ENCODE measurements around the gene HMGN2. TPM values are rescaled to one million over a fixed set of nuclear protein-coding genes. Genes with fewer than 3 reads are reported as not detected.

Gene HMGN2
- total and polyA plus RNA-seq, 10 of the 15 experiments (the other 5 are each of a cell fraction or from before 2014, with no cell fraction given): 249 to 2,682 (median 694) TPM

- TF ChIP-seq ZBTB11 (CRISPR knock-in tag; IDR thresholded peaks at IDR 0.05) (no peak; the same call in 1 of the 2 replicates), NR2C1 (IDR thresholded peaks at IDR 0.05) (no peak), SMARCA5 (IDR thresholded peaks at IDR 0.05) (no peak), MYC (IDR thresholded peaks at IDR 0.05; ENCODE audit: insufficient read depth, insufficient read length, insufficient replicate concordance, low read length, severe bottlenecking) (no peak), BRCA1 (IDR thresholded peaks at IDR 0.05; ENCODE audit: low read depth, low read length) (no peak), MLLT1 (IDR thresholded peaks at IDR 0.05) (no peak), GABPA (IDR thresholded peaks at IDR 0.05; ENCODE audit: low read depth) (no peak), FOS (IDR thresholded peaks at IDR 0.05; ENCODE audit: borderline replicate concordance, extremely low read depth, insufficient read length) (no peak), MTA2 (IDR thresholded peaks at IDR 0.05; ENCODE audit: low read depth) (no peak), IKZF1 (conservative IDR thresholded peaks at IDR 0.05) (no peak; the same call in 1 of the 2 replicates), ZBTB33 (IDR thresholded peaks at IDR 0.05) (no peak), PAX8 (IDR thresholded peaks at IDR 0.05) (no peak), BCL3 (IDR thresholded peaks at IDR 0.05; ENCODE audit: borderline replicate concordance, insufficient read depth, low read depth, low read length, poor library complexity, severe bottlenecking) (peak; percentile 32), CREB1 (IDR thresholded peaks at IDR 0.05; ENCODE audit: low read depth) (no peak), CEBPB (IDR thresholded peaks at IDR 0.05; ENCODE audit: borderline replicate concordance in 1 of 2, low read depth in 2 of 2, low read length in 2 of 2) (no peak), IRF3 (IDR thresholded peaks at IDR 0.05) (no peak), USF1 (IDR thresholded peaks at IDR 0.05; ENCODE audit: borderline replicate concordance, extremely low read length, insufficient read depth, low read depth, low read length) (no peak), EGR1 (IDR thresholded peaks at IDR 0.05; ENCODE audit: borderline replicate concordance in 1 of 2, low read depth in 2 of 2, low read length in 2 of 2) (no peak)
Observed at GRCh38 chr1:26471498-26472319, 531 bp upstream of the HMGN2 start (continued).
